Hepatocyte (in vitro differentiated cells): ENCODE data around the gene RASGRP1.

Source experiments
- CTCF ChIP-seq: fragments of 200-600 bp; sonication (generic); IDR thresholded peaks from 2 replicates; pipeline ENCODE4 v1.5.1; 2016; ENCODE audit warnings: antibody characterized with exemption, mild to moderate bottlenecking; ENCODE audit not compliant: poor library complexity
- EZH2 ChIP-seq: fragments of 200-600 bp; sonication (generic); IDR thresholded peaks from 2 replicates; pipeline ENCODE4 v1.6.1; 2016; ENCODE audit warnings: antibody characterized with exemption, mild to moderate bottlenecking, borderline replicate concordance

GRCh38 chr15:38539008-38539343 is 25.6 kb downstream of the RASGRP1 start:
- TF ChIP-seq CTCF (no peak), EZH2 (no peak)
